NCI-H1436 treated with DMSO at 0.1 percent for 48 hours (cell line): ENCODE data around the gene FAM210B.
"Not testable (repeated sequence)": the region's sequence is repeated elsewhere in the genome, so short reads cannot be mapped to it uniquely, and the experiment has no call there.

Experiments used
- DNase-seq: peaks from one replicate; lab custom pipeline; 2025; lab: John Stamatoyannopoulos, UW

FAM210B gene

DNA sequence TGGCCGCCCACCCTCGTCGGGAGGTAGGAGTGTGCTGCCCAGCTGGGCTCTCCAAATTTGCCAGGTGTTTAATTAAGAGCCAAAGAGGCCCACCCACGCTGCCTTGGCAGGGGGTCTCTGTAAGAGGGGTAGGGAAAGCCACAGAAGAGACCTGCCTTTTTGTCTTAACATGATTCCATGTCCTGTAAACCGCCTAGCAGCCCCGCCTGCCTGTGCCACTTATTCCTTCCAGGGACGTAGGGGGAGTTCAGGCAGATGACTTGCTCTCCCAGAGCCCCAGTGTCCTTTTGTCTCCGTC is 2.1 kb downstream of the FAM210B start:
- no peak for DNase-seq

DNA sequence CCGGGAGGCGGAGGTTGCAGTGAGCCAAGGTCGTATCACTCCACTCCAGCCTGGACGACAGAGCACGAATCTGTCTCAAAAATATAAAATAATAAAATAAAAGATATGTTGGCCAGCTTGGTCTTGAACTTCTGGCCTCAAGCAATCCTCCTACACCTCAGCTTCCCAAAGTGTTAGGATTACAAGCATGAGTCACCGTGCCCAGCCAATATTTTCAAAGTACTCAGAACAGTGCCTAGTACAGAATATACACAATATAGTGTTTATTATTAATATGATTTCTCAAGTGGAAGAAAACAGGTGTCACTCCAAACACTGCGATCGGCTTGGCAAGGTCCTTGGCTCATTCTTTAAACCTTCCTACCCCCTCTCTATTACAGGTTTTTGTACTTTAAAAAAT is 3.1 kb downstream of the FAM210B start:
- no peak for DNase-seq

DNA sequence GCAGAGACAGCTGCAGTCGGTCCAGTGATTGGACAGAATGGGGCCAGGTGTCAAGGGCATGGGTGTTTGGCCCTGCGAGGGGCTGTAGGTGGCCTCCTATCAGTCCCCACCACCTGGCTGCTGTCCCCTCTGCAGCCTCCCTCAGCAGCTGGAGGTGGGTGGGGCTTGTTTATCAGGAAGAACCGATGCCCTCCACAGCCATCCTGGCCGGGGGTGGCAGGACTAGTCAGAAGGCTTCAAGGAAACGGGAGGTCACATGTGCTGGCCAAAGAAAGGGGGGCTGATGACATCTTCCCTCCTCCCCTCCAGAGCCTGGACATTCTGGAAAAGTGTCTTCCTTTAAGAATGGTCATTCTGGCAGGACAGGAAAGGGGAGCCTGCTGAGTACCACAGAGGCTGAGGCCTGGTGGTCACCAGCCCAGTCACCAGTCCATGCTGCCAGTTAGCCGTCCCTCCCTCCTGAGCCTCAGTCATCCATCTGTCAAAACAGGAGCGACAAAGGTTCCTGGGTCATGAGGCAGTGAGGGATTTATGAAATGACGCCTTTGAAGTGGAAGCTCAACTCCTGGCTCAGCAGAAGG is 4.1 kb downstream of the FAM210B start:
- no peak for DNase-seq

DNA sequence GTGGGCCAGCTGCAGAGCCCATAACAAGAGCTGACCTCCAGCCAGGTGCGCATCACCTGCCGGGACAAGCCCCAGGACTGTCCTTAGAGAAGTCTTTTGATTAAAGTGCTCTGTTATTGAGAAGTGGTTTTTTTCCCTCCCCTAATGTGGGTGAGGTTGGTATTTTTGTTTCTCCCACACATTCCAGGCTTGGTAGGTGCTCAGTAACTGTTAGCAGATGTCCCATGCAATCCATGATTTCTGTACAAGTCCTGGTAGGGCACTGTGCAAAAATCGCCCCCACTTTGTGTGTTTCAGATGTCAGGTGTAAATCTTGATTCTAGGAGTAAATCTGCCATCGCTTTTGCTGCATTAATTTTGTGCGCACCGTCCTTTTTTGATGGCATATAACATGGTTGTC is 4.7 kb downstream of the FAM210B start:
- no peak for DNase-seq

DNA sequence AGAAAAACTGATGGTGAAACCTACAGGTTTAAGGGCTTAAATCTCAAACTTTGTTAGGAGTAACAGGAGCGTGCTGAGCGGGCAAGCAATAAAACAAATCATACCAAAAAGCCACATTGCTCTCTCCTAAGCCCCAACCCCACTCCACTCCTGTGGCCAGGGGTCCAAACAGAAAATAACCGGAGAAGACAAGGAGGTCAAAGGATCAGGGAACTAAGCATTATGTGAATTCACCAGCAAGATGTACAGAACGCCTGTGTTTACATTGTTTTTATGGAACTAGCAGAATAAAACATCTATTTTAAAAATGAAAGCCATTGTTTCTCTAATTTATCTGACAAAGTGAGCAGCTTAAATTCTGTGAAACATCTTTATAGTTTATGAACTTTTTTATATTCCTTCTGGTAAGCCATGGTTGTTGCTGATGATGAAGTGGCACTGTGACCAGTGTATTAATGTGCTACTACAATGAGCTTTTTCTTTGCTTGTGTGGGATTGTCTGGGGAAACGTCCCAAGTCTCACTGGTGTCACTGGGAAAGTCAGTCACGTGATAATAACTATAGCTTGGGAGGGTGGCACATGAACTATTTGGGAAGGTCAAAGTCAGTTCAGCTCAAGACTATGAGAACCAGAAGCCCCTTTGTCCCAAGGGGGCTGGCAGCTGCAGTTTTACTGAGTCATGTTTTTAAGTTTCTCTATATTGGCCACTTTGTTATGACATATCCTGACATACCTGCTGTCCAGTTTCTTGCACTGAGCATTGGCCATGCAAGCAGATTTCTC is 9.8 kb downstream of the FAM210B start:
- DNase-seq: no peak

DNA sequence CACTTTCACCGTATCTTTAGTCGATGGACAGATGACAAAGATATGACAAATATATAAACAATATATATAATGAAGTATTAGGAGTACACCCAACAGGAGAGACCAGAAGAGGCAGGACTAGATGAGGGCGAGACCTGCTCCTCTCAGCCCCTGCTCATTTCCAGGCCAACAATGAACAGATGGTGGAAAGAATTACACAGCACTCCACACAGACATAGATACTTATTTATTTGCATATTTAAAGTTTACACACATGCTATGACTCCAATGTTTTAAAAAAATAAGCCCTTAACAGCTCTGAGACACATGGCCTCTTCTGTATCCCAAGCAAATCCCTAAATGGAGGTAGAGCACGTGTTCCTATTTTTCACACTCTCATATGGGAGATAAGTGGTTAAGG is 10.4 kb downstream of the FAM210B start:
- no peak for DNase-seq

DNA sequence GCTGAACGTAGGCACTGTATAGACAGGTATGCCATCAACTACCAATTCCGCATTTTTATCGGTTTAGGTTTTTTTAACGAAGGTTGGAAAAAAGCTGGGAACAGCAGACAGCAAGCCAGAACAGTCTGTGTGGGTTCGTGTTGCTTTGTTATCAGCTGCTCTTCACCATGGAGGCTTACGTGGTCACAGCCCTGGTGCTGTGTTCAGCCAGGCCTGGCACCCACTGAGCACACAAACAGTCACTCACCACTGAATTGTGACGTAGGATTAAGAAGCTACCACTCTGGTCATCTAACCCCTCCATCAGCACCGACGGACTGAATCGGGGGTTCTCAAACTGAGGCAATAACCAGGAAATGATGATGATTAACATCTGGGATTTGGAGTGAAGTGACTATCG is 13.2 kb downstream of the FAM210B start:
- DNase-seq: no peak

DNA sequence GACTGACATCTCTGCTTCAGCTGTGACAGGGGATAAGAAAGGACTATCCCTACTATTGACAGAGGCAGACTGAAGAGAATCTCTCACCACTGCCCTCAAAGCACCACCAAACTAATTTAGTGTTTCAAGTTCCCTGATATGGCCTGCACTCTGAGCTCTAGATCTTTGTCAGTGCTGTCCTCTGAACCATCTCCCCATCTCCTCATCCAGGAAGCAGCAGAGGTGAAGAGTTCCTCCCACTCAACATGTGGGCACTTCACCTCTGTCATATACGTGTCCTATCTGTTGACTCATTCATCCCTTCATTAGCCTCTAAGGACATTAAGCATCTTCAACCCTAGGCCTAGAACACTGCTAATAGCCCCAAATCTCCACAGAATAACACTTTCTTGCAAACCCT is 14.1 kb downstream of the FAM210B start:
- no peak for DNase-seq

DNA sequence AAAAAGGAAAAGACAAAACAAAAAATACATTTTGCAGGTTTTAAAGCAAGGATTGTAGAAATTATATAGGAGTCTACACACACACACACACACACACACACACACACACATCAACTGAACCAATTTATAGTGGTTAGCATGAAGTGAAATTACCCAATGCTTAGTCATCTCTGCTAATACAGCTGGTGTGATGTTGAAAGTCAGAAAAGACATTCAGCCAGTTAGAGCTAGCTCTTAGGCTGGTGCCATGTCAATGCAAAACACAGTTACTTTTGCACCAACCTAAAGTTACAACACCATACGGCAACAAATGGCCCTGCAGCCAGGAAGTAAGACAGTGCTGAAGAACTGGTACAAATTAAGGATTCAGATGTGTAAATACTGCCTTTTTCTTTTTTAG is 15.2 kb downstream of the FAM210B start:
- no peak for DNase-seq

DNA sequence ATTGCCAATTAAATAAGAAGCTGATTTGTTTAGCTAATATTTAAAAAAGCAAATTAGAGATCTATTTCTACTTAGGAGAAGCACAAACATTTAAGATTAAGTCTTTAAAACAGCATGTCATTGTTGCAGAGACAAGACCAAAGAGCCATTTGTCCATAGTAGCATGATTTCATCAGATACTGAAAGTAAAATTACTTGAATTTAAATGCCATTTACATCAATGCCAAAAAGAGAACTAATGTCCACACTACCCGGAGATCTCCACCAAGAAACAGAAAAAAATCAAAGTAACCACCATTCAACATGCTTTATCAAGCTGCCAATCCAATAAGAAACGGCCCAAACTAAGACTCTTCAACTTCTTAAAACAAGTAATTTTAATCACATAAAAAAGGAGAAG is 17.6 kb downstream of the FAM210B start:
- no peak for DNase-seq

DNA sequence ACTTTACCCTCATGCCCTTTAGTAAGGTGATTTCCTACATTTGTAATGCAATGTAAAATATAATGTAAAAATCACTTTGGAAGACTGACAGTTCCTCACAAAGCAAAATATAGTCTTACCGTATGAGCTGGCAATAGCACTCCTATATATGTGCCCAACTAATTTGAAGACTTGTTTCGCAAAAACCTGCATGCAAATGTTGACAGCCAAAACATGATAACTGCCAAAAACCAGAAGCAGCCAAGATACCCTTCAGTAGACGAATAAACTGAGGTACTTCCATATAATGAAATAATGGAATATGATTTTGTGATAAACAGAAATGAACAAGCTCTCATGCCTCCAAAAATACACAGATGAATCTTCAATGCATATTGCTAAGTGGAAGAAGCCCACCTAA is 19.6 kb downstream of the FAM210B start:
- DNase-seq: no peak

DNA sequence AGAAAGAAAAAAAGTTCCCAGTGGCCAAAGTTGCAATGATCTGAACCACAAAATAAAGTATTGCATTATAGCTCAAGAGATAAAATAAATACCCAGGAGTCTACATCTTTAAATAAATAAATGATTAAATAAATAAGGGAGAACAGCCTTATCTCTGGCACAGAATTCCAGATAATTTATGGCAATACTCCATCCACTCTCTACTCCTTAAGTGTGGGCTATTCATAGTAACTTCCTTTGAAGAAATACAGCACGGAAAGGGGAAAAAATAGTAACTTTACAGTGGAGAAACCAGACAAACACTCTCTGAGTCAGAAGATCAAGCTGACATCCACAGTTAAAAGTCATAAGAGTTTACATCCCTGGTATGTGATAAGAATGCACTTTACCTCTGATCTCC is 21.6 kb downstream of the FAM210B start:
- no peak for DNase-seq

DNA sequence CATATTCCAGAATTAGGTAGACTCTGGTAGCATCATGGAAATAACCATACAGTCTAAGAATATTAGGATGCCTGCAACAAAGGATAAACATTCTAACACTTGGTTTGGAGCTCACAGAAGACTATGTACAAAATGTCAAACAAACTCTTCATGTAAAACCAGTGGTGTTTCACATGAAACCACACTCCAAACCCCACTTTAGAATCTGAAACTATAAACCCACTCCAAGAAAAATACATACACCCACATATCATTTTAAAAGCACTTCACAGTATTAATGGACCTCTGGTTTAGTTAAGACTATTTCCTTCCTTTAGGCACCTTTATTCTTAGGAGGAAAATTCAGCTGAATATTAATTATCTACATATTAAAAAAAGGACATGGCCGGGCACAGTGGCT is 22.7 kb downstream of the FAM210B start:
- no peak for DNase-seq

DNA sequence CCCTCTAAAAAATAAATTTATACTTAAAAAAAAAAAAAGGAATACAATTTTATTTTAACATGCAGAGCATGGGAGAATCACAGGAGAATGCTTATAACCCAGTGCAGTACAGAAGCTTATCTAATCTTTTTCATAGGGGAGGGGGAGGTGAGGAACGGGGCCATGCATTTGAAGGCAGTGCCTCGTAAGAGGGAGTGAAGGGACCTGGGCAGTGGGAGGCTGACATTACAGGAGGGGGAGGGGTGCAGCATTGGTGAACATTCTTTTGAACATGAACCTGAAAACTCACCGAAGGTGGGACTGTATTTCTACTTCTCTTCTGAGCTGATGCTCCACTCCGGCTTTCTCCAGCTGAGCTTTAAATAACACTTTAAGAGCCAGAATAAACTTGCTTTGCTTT is 23.9 kb downstream of the FAM210B start:
- DNase-seq: no peak

DNA sequence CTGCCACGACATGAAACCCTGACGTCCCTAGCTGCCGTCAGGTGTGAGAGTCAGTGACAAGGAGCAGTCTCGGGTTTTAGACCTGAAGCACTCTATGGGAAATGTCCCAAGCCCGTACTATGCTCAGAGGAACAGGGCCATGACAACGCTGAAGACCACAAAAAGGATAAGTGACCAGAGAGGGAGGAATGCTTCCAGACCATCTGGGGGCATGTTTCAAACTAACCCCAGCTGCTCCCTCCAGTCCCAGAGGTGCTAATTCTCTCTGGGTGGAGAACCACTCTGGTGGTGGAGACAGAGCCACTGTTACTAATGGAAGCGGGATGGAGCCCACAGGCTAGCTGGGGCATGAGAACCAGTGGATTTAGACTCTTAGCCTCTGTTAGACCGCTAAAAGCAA is 24.6 kb downstream of the FAM210B start:
- DNase-seq: no peak

DNA sequence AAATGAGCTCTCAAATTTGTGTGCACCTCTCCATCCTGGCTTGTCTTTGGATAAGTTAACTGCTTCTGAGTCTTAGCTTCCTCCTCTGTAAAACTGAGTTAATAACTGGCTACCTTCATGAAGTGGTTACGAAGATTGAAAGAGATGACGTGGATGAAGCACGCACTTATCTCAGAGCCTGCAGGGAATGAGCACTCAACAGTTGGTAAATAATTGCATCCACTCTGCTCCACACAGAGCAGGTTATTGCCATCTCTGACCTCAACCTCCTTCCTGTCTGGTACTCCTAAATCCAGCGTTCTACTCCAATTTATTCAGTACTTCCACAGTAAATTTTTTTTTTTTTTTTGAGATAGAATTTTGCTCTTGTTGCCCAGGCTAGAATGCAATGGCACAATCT is 26.4 kb downstream of the FAM210B start:
- DNase-seq: no peak

DNA sequence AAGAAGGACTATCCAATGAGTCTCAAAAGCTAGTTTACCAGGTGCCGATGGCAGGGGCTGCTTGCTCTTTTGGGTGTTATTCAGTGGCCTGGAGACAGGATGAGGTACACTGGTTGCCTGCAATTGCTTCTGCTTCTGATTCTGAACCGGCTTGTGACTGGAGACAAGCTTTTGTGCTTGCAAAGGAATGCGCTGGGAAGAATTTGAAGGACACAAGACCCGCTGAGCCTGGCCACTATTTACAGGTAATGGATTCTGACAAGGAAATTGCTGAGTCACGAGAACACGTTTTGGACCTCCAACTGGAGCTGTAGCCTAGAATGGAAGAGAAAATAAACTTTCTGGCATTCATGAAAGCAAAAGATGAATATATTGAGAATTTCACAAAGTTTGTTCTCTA is 27.4 kb downstream of the FAM210B start:
- DNase-seq: no peak

DNA sequence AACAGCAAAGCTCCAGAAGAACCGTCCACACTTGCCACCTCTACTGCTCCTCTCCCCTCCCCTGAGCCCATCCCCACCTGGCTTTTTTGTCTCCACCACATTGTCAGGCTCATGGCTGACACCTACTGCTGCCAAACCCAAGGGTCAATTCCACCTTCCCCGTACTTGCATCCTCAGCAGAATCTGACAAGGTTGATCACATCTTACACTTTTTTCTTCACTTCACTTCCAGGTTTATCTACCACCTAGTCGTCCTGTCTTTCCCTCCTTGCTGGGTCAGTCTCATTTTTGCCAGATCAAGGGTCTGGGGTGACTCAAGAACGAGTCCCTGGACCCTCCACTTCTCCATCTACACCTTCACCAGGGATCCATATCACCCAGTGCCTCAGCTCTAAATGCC is 30.1 kb downstream of the FAM210B start:
- DNase-seq: no peak

DNA sequence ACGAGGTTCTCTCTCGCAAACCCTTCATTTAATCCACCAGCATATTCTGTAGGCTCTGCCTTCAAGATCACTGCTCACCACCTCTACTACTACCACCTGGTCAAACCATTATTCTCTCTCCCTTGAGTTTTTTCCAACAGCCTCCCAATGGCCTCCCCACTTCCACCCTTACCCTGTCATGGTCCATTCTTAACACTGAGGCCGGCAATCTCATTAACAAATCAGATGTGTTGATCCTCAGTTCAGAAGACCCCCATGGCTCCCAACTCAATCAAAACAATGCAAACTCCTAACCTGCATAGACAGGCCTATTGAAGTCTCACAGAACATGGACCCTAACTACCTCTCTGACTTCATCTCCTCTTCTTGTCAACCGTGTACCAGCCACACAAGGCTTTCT is 31.0 kb downstream of the FAM210B start:
- DNase-seq: no peak

DNA sequence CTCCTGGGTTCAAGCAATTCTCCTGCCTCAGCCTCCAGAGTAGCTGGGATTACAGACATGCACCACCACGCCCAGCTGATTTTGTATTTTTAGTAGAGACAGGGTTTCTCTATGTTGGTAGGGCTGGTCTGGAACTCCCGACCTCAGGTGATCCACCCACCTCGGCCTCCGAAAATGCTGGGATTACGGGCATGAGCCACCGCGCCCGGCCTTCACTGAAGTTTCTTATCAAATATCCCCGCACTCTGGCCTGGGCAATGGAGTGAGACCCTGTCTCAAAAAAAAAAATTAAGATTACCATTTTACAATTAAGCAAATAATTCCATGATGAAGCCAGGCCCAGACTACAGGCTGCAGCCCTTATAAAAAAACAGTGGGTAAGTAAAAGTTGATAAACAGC is 31.6 kb downstream of the FAM210B start:
- DNase-seq: not testable (repeated sequence)

DNA sequence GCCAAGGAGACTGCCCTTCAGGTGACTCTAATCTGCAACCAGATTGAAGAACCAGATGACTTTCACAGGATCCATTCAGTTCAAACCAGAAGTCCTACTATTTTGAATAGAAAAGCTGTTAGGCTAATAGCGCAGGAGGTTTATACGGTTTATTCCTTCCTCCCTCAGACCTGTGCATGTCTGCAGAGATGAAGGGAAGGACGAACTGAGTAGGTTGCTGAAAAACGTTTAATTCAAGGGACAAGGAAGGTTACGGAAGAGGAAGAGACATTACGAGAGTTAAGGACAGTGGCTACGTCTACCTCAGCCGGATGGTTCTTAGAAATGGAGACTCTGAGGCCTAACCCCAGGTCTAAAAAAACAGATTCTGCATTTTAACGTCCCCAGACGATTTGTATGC is 32.3 kb downstream of the FAM210B start:
- no peak for DNase-seq

DNA sequence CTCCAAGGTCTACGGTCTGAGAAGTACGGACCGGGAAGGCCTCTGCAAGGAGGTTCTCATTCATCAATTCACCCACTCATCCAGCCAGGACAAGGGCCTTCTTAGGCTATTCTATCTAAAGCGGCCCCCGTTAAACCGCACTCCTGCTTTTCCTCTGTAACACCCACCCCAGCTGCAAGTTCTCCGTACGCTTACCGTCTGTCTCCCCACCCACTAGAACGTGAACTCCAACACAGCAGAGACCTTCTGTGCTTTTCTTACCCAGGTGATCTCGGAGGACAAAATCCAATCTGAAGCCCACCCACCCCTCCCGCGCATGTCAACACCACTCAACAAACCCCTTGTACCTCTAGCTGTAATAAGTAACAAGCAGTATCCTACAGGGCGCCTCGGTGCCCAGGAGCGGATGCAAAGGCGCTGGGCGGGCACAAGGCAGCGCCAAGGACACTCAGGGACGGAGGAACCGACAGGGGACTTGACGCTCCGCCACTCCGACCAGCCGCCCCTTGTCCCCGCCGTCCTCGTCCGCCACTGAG is 32.9 kb downstream of the FAM210B start:
- DNase-seq: no peak

DNA sequence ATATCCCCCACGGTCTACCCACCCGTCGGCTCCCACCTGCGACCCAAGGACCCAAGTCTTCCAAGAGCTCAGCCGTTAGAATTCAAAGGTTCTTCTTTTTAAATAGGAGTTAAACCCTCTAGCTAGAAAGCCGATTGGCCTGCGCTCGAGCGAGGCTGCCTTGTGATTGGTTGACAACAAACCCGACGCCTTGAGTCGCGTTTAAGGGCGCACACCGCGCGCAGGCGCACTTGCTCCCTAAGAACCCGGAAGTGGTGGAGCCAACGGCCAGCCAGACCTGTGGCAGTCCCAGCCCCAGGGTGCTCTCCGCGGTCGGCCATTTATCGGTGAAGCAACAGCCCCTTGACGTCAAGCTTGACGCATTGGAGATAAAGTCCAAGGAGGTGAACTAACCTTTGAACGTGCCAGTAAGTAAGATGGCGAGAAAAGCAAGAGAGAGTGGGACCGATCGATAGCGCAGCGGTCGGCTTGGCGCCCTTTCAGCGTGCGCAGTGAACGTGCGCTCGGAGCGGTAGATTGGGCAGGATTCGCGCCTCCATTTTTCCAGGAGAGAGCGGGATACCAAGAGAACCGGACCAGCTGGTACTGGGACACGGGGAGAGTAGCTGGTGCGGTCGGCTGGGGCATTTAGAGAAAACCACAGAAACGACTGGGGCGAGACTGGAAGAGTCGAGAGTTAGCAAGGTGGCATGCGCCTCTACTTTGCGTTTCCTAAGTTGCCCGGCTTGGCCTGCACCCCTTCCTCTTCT is 33.5 kb downstream of the FAM210B start, which contains the start of the genes AURKA and CSTF1:
Gene AURKA, minus strand, starts transcription at position 84 of the 749 bp plus-strand sequence. CDS start 4,018 bp downstream, outside the sequence.
Gene CSTF1, plus strand, starts transcription at position 514 of the 749 bp plus-strand sequence. CDS start 2,908 bp downstream, outside the sequence.
- DNase-seq: peak; percentile 91
